Left ventricle myocardium inferior (tissue), 1 donor: Measurements from ENCODE around the gene SPTBN5. TPM values are rescaled to one million over a fixed set of nuclear protein-coding genes. Genes with fewer than 3 reads are reported as not detected.

Experiments
- DNase-seq: peaks from one replicate; pipeline ENCODE4 v3.0.0-alpha.2; 2020
- H3K27ac ChIP-seq: fragments of 200-600 bp; replicated peaks from 2 replicates; pipeline ENCODE4 v1.8.0; 2021
- H3K27me3 ChIP-seq: fragments of 200-600 bp; 2 replicates; pipeline ENCODE4 v1.8.0; 2021; ENCODE audit warnings: low read depth
- H3K36me3 ChIP-seq: fragments of 200-600 bp; 2 replicates; pipeline ENCODE4 v1.8.0; 2021
- H3K4me1 ChIP-seq: fragments of 200-600 bp; 2 replicates; pipeline ENCODE4 v1.8.0; 2021
- H3K4me3 ChIP-seq: fragments of 200-600 bp; 2 replicates; pipeline ENCODE4 v1.8.0; 2021; ENCODE audit warnings: mild to moderate bottlenecking, moderate library complexity
- H3K9me3 ChIP-seq: fragments of 200-600 bp; replicated peaks from 2 replicates; pipeline ENCODE4 v1.8.0; 2021
- intact Hi-C: fragments of 100-400 bp; cut with micrococcal nuclease; formaldehyde crosslinking; loops from one replicate; pipeline ENCODE4 v1.11.0; 2022
- total RNA-seq: library from RNA; stranded (reverse); fragmentation: NEBNext Ultra II Directional; extraction: Animal tissue kit (Norgen Biotek cat#: 25700); gene quantifications from one replicate; pipeline ENCODE4 v1.2.1, GENCODE V29; 2021
- TF ChIP-seq, protein P1 (sequence below): fragments of 200-600 bp; IDR thresholded peaks from 2 replicates; pipeline ENCODE4 v1.8.0; 2021; ENCODE audit warnings: antibody characterized with exemption, mild to moderate bottlenecking, borderline replicate concordance
- donor health status: DM: no; HTN: yes; CAD: no; lungs with severe emphysema.

SPTBN5 gene
- total RNA-seq, 1 donor from 2014 or later: 2.7 TPM

DNA sequence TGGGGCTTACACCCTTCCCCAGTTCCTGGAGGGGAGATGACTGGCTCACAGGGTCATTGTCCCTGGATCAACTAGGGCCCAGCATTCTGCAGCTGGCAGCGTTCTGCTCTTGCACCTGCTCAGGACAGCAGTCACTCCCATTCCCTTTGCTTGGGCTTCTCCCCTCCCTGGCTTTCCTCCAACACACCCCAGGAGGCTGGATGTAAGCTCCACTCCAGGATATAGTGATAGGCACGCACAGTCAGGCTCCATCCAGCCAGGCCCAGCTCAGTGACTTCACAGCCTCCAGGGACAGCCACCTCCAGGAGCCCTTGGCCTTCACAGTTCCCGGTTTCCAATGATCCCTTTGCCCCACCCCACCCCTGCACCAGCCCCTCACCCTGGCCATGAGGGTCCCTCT lies 1.9 kb downstream of the SPTBN5 start:
- TF ChIP-seq, protein P1, sequence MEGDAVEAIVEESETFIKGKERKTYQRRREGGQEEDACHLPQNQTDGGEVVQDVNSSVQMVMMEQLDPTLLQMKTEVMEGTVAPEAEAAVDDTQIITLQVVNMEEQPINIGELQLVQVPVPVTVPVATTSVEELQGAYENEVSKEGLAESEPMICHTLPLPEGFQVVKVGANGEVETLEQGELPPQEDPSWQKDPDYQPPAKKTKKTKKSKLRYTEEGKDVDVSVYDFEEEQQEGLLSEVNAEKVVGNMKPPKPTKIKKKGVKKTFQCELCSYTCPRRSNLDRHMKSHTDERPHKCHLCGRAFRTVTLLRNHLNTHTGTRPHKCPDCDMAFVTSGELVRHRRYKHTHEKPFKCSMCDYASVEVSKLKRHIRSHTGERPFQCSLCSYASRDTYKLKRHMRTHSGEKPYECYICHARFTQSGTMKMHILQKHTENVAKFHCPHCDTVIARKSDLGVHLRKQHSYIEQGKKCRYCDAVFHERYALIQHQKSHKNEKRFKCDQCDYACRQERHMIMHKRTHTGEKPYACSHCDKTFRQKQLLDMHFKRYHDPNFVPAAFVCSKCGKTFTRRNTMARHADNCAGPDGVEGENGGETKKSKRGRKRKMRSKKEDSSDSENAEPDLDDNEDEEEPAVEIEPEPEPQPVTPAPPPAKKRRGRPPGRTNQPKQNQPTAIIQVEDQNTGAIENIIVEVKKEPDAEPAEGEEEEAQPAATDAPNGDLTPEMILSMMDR: no peak
- peaks cover under 1% of the 10 kb centered on the region for H3K36me3 ChIP-seq
- H3K4me3 ChIP-seq: no peak overlapping the region
- peaks cover 43% of the 10 kb centered on the region for H3K4me1 ChIP-seq
- no peaks in the 10 kb centered on the region for H3K9me3 ChIP-seq
- no peaks in the 10 kb centered on the region for H3K27me3 ChIP-seq
- intact Hi-C loops: no loop called here
- peak overlapping the region; percentile 91 for H3K27ac ChIP-seq
- no peak for DNase-seq

DNA sequence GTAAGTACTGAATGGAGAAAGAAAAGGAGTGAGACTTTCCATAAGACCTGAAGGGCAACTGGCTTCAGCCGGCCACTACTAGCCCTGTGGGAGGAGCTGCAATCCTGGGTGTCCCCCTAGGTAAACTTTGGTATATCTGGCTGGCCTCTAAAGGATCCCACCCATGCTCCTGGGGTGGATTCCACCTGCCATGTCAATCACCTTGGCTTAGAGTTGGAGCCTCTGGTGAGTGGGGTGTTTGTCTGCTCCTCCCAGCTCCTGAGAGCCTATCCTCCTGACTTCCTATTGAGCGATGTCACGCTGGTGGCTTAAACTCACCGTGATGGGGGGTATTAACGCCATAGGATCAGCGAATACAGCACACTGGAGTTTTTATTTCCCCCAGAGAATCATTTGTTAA lies 2.6 kb downstream of the SPTBN5 start:
- intact Hi-C loops: no loop called here
- Histone ChIP-seq H3K36me3 (no peaks in the 10 kb centered on the region), H3K9me3 (no peaks in the 10 kb centered on the region), H3K4me1 (peaks cover 43% of the 10 kb centered on the region), H3K27ac (no peak overlapping the region), H3K4me3 (no peak overlapping the region), H3K27me3 (no peaks in the 10 kb centered on the region)
- DNase-seq: no peak
- TF ChIP-seq, protein P1: no peak

DNA sequence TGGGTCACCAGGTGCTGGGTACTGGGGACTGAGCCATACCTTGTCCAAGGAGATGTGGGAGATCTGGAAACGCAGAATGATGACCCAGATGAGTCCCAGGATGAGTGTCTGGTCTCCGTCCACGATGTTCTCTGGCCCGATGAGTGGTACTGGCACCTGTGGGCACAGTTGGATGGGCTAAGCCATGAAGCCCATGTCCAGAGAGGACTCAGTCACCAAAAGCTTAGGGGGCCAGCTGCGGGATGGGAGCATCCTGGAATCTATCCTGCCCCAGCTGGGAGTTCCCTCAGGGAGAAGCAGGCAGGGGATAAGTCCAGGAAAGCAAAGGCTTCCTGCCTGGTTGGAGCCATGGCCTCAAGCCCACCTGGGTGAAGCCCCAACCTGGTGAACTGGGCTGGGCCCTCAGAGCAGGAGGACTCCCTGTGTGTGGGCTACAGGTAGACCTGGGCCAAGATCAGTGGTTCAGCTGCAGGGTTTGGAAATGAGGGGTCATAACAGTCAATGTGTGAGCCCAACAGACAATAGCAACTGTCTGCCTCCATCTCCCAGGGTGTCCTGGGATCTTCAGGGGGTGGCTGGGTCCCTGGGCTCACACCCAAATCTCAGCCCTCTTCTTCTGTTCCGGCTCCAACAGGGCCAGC lies 3.7 kb downstream of the SPTBN5 start:
- Histone ChIP-seq H3K27me3 (no peaks in the 10 kb centered on the region), H3K27ac (no peak overlapping the region), H3K36me3 (no peaks in the 10 kb centered on the region), H3K9me3 (no peaks in the 10 kb centered on the region), H3K4me3 (no peak overlapping the region), H3K4me1 (peaks cover 38% of the 10 kb centered on the region)
- TF ChIP-seq, protein P1: no peak
- no peak for DNase-seq
- intact Hi-C loops: no loop called here

DNA sequence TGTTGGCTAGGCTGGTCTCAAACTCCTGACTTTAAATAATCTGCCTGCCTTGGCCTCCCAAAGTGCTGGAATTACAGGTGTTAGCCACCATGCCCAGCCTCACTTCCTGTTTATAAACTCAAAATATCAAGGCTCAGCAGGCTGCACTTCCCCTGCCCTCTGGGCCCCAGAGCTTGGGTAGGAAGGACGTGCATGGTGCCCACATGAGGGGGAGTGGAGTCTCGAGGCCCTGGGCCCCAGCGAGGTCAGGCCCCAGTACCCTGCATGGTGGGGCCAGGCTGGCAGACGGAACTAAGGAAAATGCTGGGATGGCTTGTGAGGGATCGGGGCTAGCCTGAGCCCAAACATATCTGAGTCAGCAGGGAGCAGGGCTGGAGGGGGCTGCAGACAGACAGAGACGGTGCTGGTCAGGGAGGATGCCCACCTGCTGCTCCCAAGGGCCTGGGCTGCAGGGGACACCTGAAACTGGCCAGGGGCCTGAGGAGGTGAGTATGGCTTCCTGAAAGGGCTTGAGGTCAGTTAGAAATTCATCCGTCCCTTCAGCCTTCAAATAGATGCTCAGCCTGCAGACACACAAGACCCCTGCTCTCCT lies 5.1 kb downstream of the SPTBN5 start:
- H3K9me3 ChIP-seq: no peaks in the 10 kb centered on the region
- DNase-seq: no peak
- no peaks in the 10 kb centered on the region for H3K27me3 ChIP-seq
- H3K36me3 ChIP-seq: no peaks in the 10 kb centered on the region
- intact Hi-C loops: no loop called here
- H3K27ac ChIP-seq: no peak overlapping the region
- TF ChIP-seq, protein P1: no peak
- H3K4me1 ChIP-seq: peaks cover 24% of the 10 kb centered on the region
- no peak overlapping the region for H3K4me3 ChIP-seq

DNA sequence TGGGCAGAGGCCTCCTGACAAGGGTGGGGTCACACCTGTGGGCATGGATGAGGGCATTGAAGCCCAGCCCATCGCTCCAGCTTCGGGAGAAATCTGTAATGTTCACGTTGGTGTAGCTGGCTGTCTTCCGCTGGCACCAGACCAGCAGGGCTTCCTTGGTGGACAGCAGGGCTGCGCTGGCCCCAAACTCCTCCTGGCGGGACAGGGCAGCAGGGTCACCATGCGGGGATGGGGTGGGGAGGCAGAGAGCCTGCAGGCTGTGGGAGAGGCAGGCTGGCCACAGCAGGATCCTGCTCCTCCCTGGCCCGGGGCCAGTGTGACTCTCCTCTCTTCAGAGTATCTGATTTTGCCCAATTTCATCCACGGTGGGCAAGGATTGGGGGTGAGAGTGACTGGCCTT lies 6.0 kb downstream of the SPTBN5 start:
- Histone ChIP-seq H3K27me3 (no peaks in the 10 kb centered on the region), H3K36me3 (no peaks in the 10 kb centered on the region), H3K9me3 (no peaks in the 10 kb centered on the region), H3K4me1 (peaks cover 22% of the 10 kb centered on the region), H3K27ac (no peak overlapping the region), H3K4me3 (no peak overlapping the region)
- TF ChIP-seq, protein P1: no peak
- intact Hi-C loops: no loop called here
- DNase-seq: no peak
